GM12891 (cell line): ENCODE data around the gene CENPL.

Experiments
- PAX5 ChIP-seq: IDR thresholded peaks from 2 replicates; pipeline ENCODE4 v1.6.1; 2011; ENCODE audit warnings: low read length, moderate library complexity, mild to moderate bottlenecking; ENCODE audit not compliant: insufficient read depth, severe bottlenecking
- POLR2A ChIP-seq: IDR thresholded peaks from 2 replicates; pipeline ENCODE4 v1.6.1; 2011; ENCODE audit warnings: low read depth, low read length, control low read depth
- POLR2AphosphoS5 ChIP-seq: IDR thresholded peaks from 2 replicates; pipeline ENCODE4 v1.6.1; 2011; ENCODE audit warnings: low read depth, low read length, control low read depth
- POU2F2 ChIP-seq: IDR thresholded peaks from 2 replicates; pipeline ENCODE4 v1.6.1; 2011; ENCODE audit warnings: low read depth, mild to moderate bottlenecking, control low read depth, low read length, moderate library complexity
- SPI1 ChIP-seq: IDR thresholded peaks from 2 replicates; pipeline ENCODE4 v1.6.1; 2011; ENCODE audit warnings: low read depth, low read length, control low read depth
- TAF1 ChIP-seq: IDR thresholded peaks from 2 replicates; pipeline ENCODE4 v1.6.1; 2011; ENCODE audit warnings: low read depth, low read length, control low read depth

DNA sequence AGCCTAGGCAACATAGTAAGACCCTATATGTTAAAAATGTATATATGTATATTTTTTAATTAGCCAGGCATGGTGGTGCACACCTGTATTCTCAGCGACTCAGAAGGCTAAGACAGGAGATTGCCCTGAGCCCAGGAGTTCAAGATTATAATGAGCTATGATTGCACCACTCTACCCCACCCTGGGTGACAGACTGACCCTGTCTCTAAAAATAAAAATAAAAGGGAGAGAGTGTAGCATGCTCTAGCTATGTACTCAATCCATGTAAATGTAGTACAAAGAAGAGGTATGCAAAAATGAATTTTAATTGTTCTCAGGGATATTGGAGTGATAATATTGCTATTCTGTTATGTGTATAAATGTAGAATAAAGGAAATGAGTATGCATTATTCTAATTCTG lies 53.1 kb downstream of the CENPL start:
- TF ChIP-seq POLR2A = no peak
- no peak for TF ChIP-seq TAF1
- TF ChIP-seq POLR2AphosphoS5 = no peak
- no peak for TF ChIP-seq POU2F2
- TF ChIP-seq SPI1 = no peak
- no peak for TF ChIP-seq PAX5
